Measurements from ENCODE around the gene ACTL6B.
A peak's percentile ranks its signal among the peaks of the same experiment; 100 is the strongest.

ACTL6B gene

DNA sequence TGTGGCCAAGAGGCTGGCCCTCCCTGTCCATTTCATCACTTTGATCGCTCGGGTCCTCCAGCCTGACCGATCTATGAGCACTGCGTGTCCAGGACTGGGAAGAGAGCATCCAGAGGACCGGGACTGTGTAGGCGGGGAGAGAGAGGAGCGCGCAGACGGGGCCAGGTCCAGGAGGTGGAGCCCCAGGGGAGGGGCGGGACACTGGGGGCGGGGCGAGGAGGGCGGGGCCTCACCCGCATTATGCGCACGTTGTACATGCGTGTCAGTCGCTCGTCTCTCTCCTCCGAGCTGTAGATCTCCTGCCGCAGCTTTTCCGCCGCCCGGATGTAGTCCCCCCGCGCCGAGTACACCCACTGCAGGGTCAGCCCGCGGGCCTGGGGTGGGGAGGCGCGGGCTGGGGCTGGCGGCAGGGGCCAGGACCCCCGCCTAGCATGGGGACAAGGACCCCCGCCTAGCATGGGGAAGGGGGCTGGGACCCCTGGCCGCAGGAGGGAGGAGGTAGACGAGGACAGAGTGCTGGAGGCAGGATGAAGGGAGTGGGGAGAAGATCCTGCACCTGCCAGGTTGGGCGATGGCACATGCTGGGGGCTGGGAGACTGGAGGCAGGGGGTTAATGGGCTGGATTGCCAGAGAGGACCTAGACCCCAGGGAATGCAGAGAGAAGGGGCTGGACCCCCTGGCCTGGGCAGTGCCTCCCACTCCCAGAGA is 29.6 kb downstream of the ACTL6B start:
- DNase-seq, result peak; percentile 49

- no peak for DNase-seq
These were observed 30.2 kb downstream of the ACTL6B start for GRCh38 chr7:100626055-100626454.

DNA sequence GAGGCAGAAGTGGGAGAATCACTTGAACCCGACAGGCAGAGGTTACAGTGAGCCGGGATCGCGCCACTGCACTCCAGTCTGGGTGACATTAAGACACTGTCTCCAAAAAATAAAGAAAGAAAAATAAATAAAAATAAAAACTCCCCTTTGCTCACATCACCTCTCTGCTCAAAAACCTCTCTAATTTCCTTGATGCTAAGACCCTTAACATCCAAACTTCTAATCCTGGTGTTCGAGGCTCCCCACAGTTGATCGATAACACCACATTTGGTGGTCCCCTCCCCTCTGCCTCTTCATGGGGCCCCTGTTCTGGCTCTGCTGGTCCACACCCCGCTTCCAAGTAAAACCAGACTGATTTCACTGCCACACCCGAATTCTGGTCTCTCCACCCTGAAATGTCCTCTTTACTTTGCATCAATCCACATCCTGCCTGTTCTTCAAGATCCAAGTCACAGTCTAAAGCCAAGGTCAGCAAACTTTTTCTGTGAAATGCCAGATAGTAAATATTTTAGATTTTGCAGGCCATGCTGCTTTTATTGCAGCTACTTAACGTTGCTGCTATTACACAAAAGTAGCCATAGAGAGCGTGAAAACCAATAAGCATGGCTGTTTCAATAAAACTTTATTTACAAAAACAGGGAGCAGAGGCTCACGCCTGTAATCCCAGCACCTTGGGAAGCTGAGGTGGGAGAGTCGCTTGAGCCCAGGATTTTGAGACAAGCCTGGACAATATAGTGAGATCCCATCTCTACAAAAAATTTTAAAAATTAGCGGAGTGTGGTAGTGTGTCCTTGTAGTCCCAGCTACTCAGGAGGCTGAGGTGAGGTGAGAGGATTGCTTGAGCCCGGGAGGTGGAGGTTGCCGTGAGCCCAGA is 32.1 kb downstream of the ACTL6B start:
- no peak for DNase-seq

DNA sequence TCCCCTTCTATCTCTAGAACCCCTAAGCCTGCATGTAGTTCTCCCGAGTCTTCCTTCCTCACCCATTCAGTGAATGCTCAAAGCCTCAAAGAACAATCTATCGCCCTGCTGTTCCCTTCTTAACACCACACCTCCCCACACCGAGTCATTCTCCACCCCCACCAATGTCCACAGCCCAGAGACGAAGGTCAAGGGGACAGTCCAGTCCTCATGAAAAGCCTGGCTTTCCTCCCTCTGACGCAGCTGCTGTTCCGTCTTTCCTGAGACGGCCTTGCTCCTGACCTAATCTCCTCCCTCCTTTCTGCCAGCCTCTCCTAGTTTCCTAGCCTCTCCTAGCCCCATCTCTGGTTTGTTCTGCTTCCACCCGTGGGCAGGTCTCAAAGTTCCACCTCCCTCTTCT is 34.7 kb downstream of the ACTL6B start:
- no peak for DNase-seq

DNA sequence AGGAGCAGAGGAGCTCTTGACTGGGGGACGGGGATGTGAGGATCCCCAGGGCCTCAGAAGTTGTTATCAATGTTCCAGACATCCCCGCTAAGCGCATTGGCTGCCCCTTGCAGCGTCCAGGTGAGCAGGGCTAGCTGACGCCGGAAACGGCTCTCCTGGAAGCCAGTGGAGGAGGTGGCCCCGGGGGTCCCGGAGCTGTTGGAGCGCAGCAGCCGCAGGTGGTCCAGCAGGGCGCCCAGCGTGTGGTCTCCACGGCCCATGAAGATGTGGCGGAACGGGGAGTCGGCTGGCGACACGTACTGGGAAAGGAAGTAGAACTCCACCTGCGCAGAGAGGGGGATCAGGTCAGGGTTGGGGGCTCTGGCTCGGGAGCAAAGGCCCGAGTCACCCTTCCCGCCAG is 35.4 kb downstream of the ACTL6B start:
- DNase-seq, result no peak

DNA sequence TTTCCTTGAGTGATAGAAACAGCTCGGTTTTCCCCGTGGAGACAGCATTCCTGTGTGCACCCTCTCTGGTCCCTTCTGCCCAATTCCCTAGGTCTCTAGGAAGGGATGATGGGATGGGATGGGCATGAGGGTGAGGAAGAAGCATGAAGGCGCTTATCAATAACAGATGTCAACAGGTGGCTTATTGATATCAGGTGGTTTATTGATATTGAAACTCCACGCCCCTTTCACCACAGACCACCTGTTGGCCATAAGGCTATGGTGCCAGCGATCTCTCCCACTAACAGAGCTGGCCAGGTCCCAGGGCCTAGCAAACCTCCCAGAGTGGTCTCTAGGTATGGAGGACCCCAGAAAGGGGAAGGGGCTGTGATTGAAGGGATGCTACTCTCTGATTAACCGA is 36.0 kb downstream of the ACTL6B start:
- no peak for DNase-seq

DNA sequence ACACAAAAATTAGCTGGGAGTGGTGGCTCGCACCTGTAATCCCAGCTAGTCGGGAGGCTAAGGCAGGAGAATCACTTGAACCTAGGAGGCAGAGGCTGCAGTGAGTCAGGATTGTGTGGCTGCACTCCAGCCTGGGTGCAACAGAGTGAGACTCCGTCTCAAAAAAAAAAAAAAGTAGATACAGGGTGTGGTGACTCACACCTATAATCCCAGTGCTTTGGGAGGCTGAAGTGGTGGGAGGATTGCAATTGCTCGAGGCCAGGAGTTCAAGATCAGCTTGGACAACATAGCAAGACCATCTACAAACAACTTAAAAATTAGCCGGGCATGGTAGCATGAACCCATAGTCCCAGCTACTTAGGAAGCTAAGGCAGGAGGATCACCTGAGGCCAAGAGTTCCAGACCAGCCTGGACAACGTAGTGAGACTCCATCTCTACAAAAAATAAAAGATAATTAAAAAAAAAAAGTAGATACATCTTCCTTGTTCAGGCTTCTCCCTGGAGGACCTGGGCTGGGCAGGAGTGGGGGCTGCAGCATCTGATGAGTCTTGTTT is 41.9 kb downstream of the ACTL6B start:
- no peak for DNase-seq

GRCh38 chr7:100613412-100614175 is 42.7 kb downstream of the ACTL6B start:
- no peak for DNase-seq

DNA sequence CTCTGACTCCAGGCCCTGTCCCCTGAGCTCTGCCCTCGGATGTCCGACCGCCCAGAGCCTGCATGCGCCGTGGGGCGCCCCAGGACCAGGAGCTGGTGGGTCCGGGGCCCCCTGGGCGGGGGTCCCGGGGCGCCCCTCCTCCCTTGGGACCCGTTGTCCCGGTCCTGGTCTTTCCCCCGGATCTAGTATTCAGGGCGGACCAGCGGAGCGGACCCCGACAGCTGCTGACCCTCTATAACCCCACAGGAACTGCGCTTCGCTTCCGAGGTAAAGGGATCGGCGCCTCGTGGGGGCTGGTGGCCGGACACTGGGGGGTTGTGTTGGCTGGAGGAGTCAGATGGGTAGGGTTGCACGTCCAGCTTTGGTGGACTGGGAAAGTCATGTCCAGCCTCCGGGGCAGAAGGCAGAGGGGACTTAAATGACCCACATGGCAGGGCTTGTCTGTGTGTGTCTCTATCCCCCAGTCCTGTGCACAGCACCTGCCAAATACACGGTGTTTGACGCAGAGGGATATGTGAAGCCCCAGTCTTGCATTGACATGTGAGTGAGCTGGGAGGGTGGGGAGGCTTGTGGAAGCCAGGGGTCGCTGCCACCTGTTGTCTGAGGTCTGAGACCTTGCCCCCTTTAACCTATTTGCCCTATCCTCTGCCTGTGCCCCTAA is 43.4 kb downstream of the ACTL6B start:
- peak; percentile 86 for DNase-seq

GRCh38 chr7:100611983-100612729 is 44.1 kb downstream of the ACTL6B start, which contains the start of gene MOSPD3:
Gene MOSPD3 (plus strand): TSS chr7:100612540. CDS start chr7:100612792, 252 bp downstream.
- DNase-seq, result peak; percentile 100

- DNase-seq, result no peak
These were observed 46.3 kb downstream of the ACTL6B start for GRCh38 chr7:100609958-100610357.

GRCh38 chr7:100607111-100607510 is 49.1 kb downstream of the ACTL6B start:
- no peak for DNase-seq

GRCh38 chr7:100606313-100606712 is 49.9 kb downstream of the ACTL6B start:
- no peak for DNase-seq

DNA sequence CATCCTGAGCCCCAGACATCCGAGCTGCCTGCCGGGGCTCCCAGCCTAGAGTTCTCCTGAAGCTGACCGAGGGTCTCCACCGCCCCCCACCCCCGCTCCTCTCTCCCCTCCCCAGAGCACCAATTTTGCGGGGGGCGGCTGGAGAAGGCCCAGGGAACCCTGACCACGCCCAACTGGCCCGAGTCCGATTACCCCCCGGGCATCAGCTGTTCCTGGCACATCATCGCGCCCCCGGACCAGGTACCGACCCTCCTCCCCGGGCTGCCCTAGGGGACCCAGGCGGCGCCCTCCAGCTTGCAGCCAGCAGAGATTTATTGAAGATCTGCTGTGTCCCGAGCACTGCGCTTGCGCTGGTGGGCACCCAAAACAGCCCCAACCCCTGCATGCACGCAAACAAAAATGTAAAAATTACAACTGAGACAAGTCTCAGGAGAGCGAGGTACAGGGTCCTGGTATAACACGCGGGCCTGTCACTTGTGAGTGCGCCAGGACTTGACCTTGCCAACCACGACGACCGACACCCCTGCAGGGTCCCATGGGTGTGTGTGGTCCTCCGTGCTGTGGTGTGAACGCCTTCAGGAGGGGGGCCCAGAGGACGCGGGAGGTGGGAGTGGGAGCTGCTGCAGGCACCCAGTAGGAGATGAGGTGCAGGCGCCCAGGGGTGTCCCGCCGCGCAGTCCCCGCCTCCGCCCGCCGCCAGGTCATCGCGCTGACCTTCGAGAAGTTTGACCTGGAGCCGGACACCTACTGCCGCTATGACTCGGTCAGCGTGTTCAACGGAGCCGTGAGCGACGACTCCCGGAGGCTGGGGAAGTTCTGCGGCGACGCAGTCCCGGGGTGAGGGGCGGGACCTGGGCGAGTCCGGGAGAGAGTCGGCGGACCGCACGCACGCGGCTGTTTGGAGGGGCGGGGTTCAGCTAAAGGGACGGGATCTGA is 51.0 kb downstream of the ACTL6B start:
- DNase-seq, result peak; percentile 55

DNA sequence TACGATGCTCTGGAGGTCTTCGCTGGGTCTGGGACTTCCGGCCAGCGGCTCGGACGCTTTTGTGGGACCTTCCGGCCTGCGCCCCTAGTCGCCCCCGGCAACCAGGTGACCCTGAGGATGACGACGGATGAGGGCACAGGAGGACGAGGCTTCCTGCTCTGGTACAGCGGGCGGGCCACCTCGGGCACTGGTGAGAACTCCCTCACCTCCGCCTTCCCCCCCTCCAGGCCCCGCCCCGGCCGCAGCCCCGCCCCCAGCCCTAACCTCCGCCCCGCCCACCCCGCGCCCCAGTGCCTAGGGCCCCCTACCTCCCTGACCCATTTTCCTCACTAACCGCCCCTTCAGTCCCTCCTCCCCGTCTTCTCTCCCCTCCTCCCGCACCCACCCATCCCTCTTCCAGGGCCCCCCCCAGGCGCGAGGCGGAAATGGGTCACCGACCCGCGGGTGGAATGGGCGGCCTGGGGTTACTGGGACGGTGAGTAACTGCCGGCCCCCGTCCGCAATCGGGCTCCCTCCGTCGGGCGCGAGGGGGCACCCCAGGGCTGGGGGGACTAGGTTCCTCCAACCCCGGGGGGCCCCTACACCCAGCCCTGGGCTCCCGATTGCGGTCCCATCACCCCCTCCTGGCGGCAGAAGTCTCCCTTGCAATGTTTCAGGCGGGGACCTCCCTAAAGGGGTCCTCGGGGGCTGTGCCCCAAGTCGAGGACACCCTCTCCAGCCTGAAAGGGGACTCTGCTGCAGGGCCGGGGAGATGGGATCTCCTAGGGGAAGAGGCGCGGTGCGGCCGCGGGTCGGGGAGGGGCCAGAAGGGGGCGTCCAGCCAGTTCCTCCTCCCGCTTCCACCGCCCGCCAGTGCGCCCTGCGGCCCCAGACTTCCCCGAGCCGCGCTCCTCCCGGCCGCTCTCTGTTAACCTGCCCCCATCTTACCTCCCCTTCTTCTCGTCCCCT is 51.9 kb downstream of the ACTL6B start:
- peak; percentile 74 for DNase-seq

GRCh38 chr7:100603726-100604027 is 52.6 kb downstream of the ACTL6B start:
- DNase-seq, result peak; percentile 81

GRCh38 chr7:100602889-100603725 is 53.1 kb downstream of the ACTL6B start:
- DNase-seq, result peak; percentile 47

DNA sequence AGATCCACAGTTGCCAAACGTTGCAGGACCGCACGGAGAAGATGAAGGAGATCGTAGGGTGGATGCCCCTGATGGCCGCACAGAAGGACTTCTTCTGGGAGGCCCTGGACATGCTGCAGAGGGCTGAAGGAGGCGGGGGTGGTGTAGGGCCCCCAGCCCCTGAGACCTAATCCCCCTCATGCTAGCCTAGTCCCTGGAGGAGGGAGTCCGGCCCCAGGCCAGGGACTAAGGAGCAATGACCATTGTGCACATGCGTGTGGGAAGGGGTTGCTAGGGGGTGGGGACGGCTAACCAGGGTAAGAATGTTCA is 55.6 kb downstream of the ACTL6B start:
- no peak for DNase-seq

All from right kidney (tissue), 1 donor.